GM18498 (cell line): Measurements from ENCODE around the gene DVL3.

Experiments
- ATAC-seq: cut with Tn5 transposase; IDR thresholded peaks from one replicate; pipeline ENCODE4 v1.9.1; 2021; ENCODE audit warnings: mild to moderate bottlenecking, moderate library complexity; ENCODE audit not compliant: unreplicated experiment

The DVL3 gene

DNA sequence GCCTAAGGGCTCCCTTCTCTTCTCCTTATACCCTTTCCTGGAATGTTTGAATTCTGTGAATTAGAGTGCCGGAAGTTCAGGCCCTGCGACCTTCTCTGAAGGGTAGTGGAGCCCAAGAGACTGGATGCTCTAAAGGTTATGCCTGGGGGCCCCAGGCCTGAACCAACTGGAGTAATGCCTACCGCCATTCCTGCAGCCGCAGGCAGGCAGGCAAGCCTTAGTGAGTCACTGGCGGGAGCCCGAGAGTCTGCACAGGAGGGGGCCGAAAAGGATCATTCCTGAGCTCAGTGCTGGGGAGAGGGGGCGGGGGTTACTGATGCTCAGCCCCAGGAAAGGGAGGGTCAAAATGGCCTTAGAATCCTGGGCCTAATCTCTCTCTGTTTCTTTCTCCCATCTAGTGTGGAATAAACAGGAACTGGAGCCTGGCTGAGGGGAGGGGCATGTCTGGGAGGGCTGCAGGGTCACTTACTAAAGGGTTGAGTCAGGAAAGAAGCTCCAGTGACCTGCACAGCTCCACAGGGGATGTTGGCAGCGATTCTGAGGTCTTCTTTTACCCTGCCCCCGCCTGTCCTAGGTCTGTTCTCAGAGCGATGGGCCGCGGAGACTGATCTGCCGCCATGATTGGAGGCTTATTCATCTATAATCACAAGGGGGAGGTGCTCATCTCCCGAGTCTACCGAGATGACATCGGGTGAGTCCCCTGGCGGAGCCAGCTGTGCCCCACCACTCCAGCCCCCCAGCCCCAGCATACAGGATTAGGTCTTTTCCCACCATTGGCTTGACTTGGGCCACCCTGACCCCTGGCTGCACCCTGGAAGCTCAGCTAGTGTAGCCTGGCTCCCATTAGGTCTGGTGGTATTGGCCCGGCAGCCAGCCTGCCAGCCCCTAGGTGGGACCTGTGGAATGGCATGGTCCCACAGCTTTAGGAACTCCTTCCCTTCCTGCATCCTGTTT lies 21.5 kb downstream of the DVL3 start:
- ATAC-seq, result no peak

DNA sequence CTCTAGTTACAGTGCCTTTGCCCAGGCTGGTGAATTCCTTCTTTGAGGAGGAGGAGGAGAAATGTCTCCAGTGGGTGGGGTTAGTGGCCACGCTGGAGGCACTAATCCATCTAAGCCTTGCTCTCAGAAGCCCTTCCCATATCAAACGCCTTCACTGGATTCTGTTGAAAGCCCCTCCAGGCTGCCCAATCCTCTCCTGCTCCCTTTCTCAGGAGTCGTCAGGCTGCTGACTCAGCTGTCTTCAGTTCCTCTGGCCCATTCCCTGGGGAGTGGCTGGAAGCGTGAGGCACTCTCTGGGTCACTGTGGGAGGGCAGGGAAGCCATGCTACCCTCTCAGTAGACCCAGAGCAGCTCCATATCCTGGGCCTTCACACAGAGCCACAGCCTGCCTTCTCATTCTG lies 22.2 kb downstream of the DVL3 start:
- no peak for ATAC-seq

DNA sequence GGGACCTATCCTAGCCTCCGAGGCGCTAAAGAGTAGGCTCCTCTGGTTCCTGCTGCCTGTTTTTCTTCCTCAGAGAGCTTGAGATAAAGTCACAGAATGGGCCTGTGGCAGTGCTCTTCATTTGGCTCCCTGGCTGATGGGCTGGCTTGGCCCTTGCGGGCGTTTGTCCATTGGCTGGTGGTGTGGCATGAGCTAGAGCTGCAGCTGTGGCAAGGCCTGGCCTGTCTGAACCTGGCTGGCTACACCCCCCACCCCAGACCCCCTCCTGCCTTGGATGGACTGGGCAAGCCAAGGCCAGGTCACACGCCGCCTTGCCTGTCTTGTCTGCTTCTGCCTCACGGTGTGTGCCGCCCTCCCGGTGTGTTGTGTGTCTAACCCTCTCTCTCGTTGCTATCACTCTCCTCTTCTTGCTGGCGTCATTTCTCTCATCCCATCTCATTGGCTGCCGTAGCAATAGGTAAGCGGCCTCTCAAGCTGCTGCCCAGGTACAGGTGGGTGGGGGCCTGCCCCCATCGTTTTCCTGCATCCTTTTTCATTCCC lies 22.7 kb downstream of the DVL3 start:
- no peak for ATAC-seq

DNA sequence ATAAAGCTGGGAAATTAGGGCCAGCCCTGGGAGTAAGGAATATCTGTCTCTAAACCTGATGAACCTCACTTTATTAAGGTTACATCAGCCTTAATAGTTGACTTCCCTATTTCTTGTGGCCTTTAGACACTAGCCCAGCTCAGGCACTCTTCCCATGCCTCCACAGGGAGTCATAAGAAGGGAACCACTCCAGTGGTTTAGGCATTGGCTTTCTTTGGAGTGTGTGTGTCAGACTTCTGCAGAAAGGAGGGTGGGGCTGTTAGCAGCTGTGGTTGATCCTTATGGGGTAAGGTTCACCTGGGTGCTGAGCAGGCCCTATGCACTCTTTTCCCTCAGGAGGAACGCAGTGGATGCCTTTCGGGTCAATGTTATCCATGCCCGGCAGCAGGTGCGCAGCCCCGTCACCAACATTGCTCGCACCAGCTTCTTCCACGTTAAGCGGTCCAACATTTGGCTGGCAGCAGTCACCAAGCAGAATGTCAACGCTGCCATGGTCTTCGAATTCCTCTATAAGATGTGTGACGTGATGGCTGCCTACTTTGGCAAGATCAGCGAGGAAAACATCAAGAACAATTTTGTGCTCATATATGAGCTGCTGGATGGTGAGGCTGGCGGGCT lies 23.5 kb downstream of the DVL3 start:
- no peak for ATAC-seq

DNA sequence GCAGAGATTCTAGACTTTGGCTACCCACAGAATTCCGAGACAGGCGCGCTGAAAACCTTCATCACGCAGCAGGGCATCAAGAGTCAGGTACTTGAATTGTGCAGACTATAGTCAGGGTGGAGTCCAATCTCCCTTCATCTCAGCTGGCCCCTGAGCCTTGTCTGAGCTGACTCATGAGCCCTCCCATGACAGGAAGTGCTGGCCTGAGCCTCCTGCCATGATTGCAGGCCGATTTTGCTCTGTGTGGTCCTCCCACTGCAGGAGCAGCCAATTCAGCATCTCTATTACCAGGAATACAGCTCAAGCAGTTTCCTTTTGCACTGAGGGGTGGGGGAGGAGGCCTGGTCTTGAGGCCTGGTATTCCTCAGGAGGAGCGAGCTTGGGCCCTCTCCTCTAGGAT lies 25.0 kb downstream of the DVL3 start:
- no peak for ATAC-seq

DNA sequence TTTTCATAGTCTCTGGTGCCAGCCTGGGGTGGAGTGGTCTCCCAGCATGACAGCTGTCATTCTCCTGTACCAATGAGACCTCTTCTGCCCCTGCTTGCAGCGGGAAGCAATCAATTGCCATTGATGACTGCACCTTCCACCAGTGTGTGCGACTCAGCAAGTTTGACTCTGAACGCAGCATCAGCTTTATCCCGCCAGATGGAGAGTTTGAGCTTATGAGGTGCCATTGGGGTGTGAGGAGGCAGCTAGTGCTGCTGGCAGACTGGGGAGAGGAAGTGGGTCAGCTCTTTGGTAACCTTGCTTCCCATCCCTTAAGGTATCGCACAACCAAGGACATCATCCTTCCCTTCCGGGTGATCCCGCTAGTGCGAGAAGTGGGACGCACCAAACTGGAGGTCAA lies 26.4 kb downstream of the DVL3 start:
- no peak for ATAC-seq

DNA sequence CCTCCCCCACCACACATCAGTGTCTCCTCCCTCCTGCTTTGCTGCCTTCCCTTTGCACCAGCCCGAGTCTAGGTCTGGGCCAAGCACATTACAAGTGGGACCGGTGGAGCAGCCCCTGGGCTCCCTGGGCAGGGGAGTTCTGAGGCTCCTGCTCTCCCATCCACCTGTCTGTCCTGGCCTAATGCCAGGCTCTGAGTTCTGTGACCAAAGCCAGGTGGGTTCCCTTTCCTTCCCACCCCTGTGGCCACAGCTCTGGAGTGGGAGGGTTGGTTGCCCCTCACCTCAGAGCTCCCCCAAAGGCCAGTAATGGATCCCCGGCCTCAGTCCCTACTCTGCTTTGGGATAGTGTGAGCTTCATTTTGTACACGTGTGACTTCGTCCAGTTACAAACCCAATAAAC lies 28.5 kb downstream of the DVL3 start:
- no peak for ATAC-seq

DNA sequence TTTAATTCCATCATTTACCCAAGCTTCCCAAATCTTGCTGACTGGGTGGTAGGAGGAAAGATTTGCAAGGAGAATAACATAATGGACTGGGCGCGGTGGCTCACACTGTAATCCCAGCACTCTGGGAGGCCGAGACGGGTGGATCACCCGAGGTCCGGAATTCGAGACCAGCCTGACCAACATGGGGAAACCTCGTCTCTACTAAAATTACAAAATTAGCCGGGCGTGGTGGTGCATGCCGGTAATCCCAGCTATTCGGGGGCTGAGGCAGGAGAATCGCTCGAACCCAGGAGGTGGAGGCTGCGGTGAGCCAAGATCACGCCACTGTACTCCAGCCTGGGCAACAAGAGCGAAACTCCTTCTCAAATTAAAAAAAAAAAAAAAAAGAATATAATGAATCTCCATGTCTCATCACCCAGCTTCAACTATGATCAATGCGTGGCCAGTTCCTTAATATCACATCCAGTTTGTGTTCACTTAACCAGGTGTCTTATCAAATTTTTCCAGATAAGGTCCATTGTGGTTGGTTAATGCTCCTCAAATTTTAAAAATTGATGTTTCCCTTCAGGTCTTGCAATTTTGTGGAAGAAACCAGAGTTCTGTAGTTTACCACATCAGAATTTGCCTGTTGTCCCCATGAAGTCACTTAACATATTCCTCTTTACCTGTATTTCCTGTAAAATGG lies 29.5 kb downstream of the DVL3 start:
- ATAC-seq, result no peak

DNA sequence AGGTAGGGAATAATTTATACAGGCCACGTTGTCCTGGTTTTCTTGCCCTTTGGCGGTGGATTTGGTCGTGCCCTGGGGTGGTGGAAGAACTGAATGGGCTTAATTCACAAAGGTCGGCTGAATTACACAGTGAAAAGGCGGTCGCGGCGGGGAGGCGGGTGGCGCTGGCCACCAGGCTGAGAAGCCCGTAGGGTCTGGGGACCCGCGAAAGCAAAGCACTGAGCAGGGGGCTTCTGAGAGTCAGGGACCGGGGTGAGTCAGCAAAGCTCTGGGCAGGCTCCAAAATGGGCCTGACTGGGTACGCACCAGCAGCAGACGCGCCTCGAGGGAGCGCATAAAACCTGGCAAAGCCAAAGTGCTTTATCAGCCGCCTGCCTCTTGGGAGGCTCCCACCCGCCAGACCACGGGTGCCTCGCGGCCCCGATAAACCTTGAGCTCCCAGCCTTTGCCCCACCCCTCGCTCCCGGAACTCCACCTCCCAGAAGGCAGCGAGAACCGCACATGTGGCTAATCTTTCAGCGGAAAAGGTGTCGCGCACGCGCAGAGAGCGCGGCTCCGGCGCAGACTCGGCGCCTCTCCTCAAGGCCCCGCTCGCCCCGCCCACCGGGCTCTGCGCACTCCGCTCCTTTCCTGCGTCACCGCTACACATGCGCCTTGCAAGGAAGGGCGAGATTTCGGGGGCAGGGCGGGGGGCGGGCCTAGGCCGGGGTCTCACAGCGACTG lies 30.4 kb downstream of the DVL3 start:
- ATAC-seq, result peak; percentile 87

DNA sequence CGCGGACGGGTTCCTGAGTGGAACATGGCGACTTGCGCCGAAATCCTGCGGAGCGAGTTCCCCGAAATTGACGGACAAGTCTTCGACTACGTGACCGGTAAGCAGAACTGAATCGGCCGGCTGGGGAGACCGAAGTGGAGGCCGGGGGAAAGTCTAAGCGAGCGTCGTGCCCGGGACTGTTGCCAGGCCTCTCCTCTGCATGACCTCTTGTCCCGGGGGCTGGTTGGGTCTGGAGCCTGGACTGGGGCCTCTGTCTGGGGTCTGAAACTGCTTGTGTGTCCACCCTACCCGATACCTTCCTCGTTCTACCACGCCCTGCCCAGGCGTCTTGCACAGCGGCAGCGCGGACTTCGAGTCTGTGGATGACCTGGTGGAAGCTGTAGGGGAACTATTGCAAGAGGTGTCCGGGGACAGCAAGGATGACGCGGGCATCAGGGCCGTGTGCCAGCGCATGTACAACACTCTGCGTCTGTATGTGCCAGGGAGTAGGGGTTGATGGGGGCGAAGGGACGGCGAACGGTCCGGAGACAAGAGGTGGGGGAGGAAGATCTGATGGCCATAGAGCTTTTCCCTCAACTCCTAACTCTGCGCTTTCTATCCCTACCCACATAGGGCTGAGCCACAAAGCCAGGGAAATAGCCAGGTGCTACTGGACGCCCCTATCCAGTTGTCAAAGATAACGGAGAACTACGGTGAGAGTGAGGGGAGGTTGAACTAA lies 31.2 kb downstream of the DVL3 start, which contains the start of gene ABCF3:
TSS of gene ABCF3 (plus strand) at position 16 of the 718 bp plus-strand sequence. CDS start at position 25, 9 bp downstream.
- ATAC-seq, result peak; percentile 32

DNA sequence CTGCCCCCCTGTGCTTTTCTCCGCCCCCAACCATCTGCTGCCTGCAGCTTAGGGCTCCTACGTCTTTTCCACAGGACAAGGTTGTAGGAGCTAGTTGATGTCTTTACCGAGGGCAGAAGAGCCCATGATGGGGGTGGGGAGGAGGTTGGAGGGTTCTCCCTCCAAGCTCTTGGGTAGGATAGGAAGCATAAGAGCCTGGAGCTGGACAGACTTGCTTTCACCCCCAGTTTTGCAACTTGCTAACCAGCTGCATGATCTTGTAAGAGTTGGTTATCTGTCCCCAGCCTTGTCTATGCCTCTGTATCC lies 31.7 kb downstream of the DVL3 start:
- ATAC-seq, result no peak

DNA sequence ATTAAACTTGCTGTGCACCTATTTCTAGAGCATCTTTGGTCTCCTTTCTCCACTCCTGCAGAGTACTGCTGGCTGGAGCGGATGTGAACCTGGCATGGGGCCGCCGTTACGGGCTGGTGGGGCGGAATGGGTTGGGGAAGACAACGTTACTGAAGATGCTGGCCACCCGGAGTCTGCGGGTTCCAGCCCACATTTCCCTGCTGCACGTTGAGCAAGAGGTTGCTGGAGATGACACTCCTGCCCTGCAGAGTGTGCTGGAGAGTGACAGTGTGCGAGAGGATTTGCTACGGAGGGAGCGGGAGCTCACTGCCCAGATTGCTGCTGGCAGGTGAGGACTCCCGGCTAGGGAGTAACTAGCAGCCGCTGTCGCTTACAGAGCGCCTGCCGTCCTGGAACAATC lies 32.9 kb downstream of the DVL3 start:
- no peak for ATAC-seq

DNA sequence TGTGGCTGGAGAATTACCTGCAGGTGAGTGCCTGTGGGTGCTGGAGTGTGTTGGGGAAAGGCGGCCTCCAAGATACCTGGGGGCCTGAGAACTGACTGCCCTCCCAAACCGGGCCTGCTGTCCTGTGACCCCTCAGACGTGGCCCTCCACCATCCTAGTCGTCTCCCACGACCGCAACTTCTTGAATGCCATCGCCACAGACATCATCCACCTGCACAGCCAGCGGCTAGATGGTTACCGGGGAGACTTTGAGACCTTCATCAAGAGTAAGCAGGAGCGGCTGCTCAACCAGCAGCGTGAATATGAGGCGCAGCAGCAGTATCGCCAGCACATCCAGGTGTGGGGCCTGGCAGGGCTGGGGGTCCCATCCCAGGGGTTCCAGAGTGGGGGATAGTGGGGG lies 34.2 kb downstream of the DVL3 start:
- ATAC-seq, result no peak

DNA sequence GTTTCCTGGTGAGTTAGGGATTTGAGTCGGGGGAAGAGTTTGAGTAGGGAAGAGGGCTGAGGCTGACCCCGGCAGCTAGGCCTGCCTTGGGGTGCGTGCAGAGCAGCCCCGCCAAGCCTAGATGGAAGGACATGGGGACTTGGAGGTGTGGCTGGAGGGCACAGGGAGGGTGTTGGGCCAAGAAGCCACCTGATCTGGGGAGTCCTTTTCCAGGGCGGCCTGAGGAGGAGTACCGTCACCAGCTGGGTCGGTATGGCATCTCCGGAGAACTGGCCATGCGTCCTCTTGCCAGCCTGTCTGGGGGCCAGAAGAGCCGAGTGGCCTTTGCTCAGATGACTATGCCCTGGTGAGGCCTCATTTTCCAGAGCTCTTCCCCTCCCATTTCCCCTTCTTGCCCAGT lies 37.7 kb downstream of the DVL3 start:
- no peak for ATAC-seq

DNA sequence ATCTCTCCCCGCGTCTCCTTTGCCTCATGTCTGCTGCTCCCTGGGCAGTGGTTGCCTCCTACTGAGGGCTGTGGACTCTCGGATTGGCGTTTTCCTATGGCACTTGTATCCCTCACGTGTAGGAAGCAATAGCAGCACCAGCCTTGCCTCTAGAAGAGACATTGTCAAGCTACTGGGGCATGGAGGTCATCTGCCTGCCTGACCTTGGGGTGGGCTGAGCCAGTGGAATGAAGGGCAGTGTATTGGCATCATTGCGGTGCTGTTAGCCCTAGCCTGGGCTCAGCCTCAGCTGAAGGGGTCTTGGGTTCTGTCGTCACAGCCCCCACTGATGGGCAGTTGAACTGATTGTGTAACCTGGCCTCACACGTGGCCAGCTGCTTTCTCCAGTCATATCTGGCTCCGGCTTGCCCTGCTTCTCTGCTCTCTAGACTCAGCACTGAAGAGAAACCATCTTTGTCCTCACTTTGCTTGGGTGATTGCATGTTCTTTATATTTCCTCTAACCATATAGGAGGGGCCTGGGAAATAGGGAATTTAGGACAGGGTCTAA lies 38.9 kb downstream of the DVL3 start:
- no peak for ATAC-seq

DNA sequence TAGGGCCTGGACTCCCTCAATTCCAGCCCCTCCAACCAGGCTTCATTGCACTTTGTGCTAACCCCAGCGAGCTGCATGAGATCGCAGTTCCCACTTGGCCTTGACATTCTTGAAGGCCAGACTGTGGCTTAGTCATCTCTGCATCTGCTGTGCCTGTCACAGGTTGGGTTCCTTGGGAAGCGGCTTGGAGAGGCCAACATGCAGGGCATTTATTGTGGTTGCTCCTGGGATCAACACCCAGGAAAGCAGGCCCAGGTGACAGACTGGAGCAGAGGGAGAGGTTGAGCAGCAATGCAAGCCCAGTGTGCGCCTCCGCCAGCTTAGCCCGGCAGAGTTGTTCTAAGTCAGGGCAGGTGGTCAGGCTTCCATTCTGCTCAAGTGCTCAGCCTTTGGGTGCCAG lies 41.4 kb downstream of the DVL3 start:
- no peak for ATAC-seq

DNA sequence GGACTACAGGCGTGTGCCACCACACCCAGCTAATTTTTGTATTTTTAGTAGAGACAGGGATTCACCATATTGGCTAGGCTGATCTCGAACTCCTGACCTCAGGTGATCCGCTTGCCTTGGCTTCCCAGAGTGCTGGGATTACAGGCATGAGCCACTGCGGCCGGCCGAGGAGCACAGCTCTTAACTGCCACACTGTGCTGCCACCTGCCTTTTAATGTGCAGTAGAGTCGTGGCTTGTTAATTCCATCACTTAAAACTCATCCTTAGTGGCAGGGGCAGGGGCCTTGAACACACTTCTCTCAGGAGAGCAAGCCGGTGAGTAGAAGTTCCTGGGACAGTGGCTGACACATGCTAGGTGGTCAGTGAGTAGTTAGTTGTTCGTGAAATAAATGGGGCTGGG lies 43.3 kb downstream of the DVL3 start:
- no peak for ATAC-seq

DNA sequence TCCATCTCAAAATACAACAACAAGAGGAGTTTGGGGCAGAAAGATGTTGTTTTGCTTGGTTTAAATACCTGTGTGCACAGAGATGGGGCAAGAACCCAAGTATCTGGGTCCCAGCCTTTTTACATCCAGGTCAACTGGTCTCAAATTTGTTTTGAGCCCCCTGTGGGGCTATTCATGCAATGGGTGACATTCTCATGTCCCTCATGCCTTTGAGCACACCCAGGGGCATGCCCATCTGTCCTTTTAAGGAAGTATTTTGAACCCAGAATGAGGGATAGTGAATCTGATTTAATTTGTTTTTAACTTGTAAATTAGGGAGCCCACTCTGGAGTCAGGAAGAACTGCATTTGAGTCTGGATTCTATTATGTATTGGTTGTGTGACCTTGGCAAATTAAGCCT lies 45.6 kb downstream of the DVL3 start:
- ATAC-seq, result no peak

DNA sequence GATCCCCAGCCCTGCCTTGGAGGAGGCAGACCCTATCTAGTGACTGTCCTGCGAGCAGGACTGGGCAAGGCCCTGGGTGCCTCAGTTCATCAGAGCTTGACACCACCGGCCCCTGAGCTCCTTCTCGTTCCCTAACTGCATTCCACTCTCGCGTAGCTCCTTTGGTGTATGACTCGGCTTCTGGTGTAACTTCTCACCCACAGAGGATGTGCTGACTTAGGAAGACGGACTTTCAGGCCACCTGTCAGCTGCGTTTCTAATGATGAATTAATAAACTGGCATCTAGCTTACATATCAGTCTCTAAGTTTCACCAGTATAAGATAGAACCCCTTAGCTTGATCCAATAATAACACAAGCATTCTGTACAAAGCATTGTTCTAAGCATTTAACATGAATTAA lies 48.3 kb downstream of the DVL3 start:
- ATAC-seq, result no peak
